Gastroesophageal sphincter (tissue), 4 donors: ENCODE data around the gene GRIN1. TPM values are rescaled to one million over a fixed set of nuclear protein-coding genes. Genes with fewer than 3 reads are reported as not detected.

Experiments
- ATAC-seq: fragments of 150-250 bp; one replicate; pipeline ENCODE4 v1.9.1; 2016; ENCODE audit warnings: mild to moderate bottlenecking, moderate library complexity
- H3K27ac ChIP-seq, 4 donors: fragments of 200-600 bp; sonication (generic) in 3 of 4; 1 replicate in 3 of 4; 2 replicates in 1 of 4; pipeline ENCODE4 v1.5.1; 2016 to 2019
- H3K27me3 ChIP-seq: fragments of 200-600 bp; sonication (generic); one replicate; pipeline ENCODE4 v1.5.1; 2019
- H3K36me3 ChIP-seq, 2 donors: fragments of 200-600 bp; sonication (generic); one replicate each; pipeline ENCODE4 v1.5.1; 2019; ENCODE audit warnings: control low read depth in 1 of 2
- H3K4me1 ChIP-seq, 3 donors: fragments of 200-600 bp; sonication (generic); 1 replicate in 2 of 3; 2 replicates in 1 of 3; pipeline ENCODE4 v1.5.1; 2016 to 2019; ENCODE audit warnings: control low read depth in 2 of 3
- H3K4me3 ChIP-seq, 2 donors: fragments of 200-600 bp; sonication (generic); one replicate each; pipeline ENCODE4 v1.5.1; 2019; ENCODE audit warnings: mild to moderate bottlenecking in 1 of 2, moderate library complexity in 1 of 2
- H3K9me3 ChIP-seq, 3 donors: fragments of 200-600 bp; sonication (generic); one replicate each; pipeline ENCODE4 v1.5.1; 2017 to 2019; ENCODE audit warnings: control low read depth in 2 of 3
- EP300 ChIP-seq: sonication (generic); formaldehyde crosslinking; IDR thresholded peaks from one replicate; pipeline ENCODE4 v1.6.1; 2017; ENCODE audit warnings: antibody characterized with exemption, mild to moderate bottlenecking
- POLR2A ChIP-seq, 2 donors: fragments of 450-650 bp; IDR thresholded peaks; one replicate each; pipeline ENCODE4 v1.6.1; 2017; ENCODE audit warnings: antibody characterized with exemption in 2 of 2, mild to moderate bottlenecking in 2 of 2, moderate library complexity in 1 of 2
- POLR2AphosphoS5 ChIP-seq: sonication (generic); formaldehyde crosslinking; IDR thresholded peaks from one replicate; pipeline ENCODE4 v1.6.1; 2017; ENCODE audit warnings: antibody characterized with exemption
- WGBS, 2 donors: methylation state at CpG; one replicate each; pipeline ENCODE4 v1.1.5; 2018; ENCODE audit warnings: low coverage in 1 of 2; 5-methylcytosine and 5-hydroxymethylcytosine counted together
- total RNA-seq, 4 donors: library from RNA; depleted of rRNA; stranded (reverse); fragments of >200 nt; gene quantifications; one replicate each; pipeline ENCODE4 v1.1.0, GENCODE V29; 2016
- TF ChIP-seq, protein P1 (sequence below), 4 experiments: fragments of 200-600 bp in 2 of 4; fragments of 450-650 bp in 2 of 4; sonication (generic) in 1 of 4; IDR thresholded peaks; one replicate each; pipeline ENCODE4 v1.5.1; 2017 to 2019; ENCODE audit warnings: antibody characterized with exemption in 4 of 4, mild to moderate bottlenecking in 2 of 4, moderate library complexity in 2 of 4

GRIN1 gene
- total RNA-seq, 4 donors from 2014 or later, result 0.08 to 0.13 TPM; not detected in 2

DNA sequence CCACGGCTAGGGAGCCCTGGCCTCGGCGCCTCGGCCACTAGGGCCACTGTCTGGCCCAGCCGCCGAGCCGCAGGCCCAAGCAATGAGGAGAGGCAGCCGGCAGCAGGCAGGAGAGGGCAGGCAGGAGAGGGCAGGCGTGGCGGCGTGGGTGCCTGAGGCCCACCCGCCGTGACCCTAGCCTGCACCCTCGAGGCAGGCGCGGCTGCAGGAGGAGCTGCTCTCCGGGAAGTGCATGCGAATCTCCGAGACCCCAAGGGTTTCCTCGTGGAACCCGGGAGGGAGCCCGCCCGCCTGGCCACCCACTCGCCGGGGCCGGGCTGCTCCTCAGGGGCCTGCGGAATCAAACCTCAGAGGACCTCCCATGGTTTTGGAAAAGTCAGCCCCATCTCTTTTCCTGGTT lies 9.3 kb downstream of the GRIN1 start:
- WGBS, 2 donors, result 63% methylated on average over 10 of the region's 27 CpGs; no CpG with 5 or more reads in 1 of the 2 donors
- no peak overlapping the region for H3K27ac ChIP-seq
- peaks cover 77% of the 10 kb centered on the region for H3K27me3 ChIP-seq
- H3K4me3 ChIP-seq, result no peak overlapping the region
- H3K4me1 ChIP-seq, result no peaks in the 10 kb centered on the region
- no peak for ATAC-seq
- no peaks in the 10 kb centered on the region for H3K36me3 ChIP-seq
- TF ChIP-seq POLR2A (IDR thresholded peaks at IDR 0.05) (no peak), EP300 (no peak), POLR2AphosphoS5 (no peak)
- TF ChIP-seq, protein P1, sequence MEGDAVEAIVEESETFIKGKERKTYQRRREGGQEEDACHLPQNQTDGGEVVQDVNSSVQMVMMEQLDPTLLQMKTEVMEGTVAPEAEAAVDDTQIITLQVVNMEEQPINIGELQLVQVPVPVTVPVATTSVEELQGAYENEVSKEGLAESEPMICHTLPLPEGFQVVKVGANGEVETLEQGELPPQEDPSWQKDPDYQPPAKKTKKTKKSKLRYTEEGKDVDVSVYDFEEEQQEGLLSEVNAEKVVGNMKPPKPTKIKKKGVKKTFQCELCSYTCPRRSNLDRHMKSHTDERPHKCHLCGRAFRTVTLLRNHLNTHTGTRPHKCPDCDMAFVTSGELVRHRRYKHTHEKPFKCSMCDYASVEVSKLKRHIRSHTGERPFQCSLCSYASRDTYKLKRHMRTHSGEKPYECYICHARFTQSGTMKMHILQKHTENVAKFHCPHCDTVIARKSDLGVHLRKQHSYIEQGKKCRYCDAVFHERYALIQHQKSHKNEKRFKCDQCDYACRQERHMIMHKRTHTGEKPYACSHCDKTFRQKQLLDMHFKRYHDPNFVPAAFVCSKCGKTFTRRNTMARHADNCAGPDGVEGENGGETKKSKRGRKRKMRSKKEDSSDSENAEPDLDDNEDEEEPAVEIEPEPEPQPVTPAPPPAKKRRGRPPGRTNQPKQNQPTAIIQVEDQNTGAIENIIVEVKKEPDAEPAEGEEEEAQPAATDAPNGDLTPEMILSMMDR (IDR thresholded peaks at IDR 0.05), result no peak
- H3K9me3 ChIP-seq, result no peaks in the 10 kb centered on the region

GRCh38 chr9:137148661-137149060 lies 9.7 kb downstream of the GRIN1 start:
- WGBS, 2 donors, result no CpG with 5 or more reads among the region's 19 CpGs
- no peak for TF ChIP-seq POLR2AphosphoS5
- no peak for TF ChIP-seq EP300
- no peak for TF ChIP-seq POLR2A (IDR thresholded peaks at IDR 0.05)
- TF ChIP-seq, protein P1 (IDR thresholded peaks at IDR 0.05), result no peak
- no peaks in the 10 kb centered on the region for H3K36me3 ChIP-seq
- ATAC-seq, result no peak
- H3K4me1 ChIP-seq, result no peaks in the 10 kb centered on the region
- H3K27me3 ChIP-seq, result peaks cover 77% of the 10 kb centered on the region
- H3K9me3 ChIP-seq, result no peaks in the 10 kb centered on the region
- no peak overlapping the region for H3K4me3 ChIP-seq
- H3K27ac ChIP-seq, result no peak overlapping the region

DNA sequence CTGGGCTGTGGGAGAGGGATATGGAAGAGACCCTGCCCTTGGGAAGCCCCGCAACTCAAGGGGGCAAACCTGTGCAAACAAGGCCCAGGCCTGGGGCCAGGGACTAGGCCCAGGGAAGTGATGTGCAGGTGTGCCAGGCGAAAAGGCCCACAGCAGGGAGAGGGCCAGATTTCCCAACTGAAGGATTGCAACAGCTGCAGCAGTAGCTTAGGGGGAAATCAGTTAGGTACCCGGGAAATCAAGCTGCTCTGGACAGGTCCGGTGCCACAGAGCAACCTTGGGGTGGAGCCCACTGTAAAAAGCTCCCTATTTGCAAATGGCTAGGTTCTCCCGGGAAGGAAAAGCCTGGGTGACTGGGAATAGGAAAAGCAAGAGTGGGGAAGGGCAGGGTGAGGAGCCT lies 10.4 kb downstream of the GRIN1 start:
- Histone ChIP-seq H3K27ac (no peak overlapping the region), H3K36me3 (no peaks in the 10 kb centered on the region), H3K4me1 (no peaks in the 10 kb centered on the region), H3K9me3 (no peaks in the 10 kb centered on the region), H3K4me3 (no peak overlapping the region), H3K27me3 (peaks cover 73% of the 10 kb centered on the region)
- 71% methylated on average over 1 of the region's 5 CpGs; no CpG with 5 or more reads in 1 of the 2 donors for WGBS, 2 donors
- TF ChIP-seq POLR2AphosphoS5 (no peak), EP300 (no peak), POLR2A (IDR thresholded peaks at IDR 0.05) (no peak)
- TF ChIP-seq, protein P1 (IDR thresholded peaks at IDR 0.05), result no peak
- no peak for ATAC-seq

DNA sequence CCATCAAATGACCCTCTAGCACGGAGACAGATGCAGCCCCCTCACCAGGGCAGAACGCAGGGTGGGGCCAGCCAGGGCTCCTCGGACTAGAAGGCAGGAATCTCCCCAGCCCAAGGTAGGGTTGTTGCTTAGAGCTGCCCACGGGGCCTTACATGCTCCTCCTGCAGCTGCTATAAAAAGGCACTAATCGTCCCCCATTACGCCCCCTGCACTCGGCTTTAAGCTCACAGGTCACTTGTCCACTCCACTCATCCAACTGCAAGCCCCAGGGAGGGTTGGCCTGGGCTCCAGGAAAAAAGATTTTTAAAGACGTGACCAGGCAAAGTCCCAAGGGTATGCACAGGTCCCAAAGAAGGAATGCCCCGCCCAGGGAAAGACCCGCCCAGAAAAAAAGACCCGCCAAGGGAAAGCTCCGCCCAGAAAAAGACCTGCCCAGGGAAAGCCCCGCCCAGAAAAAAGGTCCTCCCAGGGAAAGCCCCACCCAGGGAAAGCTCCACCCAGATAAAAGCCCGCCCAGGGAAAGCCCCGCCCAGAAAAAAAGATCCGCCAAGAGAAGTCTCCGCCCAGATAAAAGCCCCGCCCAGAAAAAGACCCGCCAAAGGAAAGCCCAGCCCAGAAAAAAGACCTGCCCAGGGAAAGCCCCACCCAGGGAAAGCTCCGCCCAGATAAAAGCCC lies 11.1 kb downstream of the GRIN1 start:
- H3K4me3 ChIP-seq, result no peak overlapping the region
- WGBS, 2 donors, result 48 to 72% methylated on average over 5 to 12 of the region's 20 CpGs

More for the DNA sequence above, 11.1 kb downstream of the GRIN1 start:
- TF ChIP-seq EP300, result no peak
- TF ChIP-seq POLR2AphosphoS5, result no peak
- TF ChIP-seq, protein P1 (IDR thresholded peaks at IDR 0.05), result no peak
- no peak for TF ChIP-seq POLR2A (IDR thresholded peaks at IDR 0.05)
- H3K4me1 ChIP-seq, result no peaks in the 10 kb centered on the region
- H3K27ac ChIP-seq, result no peak overlapping the region
- H3K9me3 ChIP-seq, result no peaks in the 10 kb centered on the region
- ATAC-seq, result no peak
- H3K27me3 ChIP-seq, result peaks cover 78% of the 10 kb centered on the region
- no peaks in the 10 kb centered on the region for H3K36me3 ChIP-seq
